Brain pericyte (primary cell): ENCODE results near the gene PNMA8C.

Experiments
- DNase-seq: peaks from one replicate; pipeline ENCODE4 v3.0.0-alpha.2; 2012; ENCODE audit warnings: low read depth, low spot score

PNMA8C gene

GRCh38 chr19:46428239-46429135, at the start of gene PNMA8C:
Gene PNMA8C (minus strand): TSS chr19:46428936. CDS start chr19:46428359, 577 bp downstream.
- DNase-seq, result no peak

DNA sequence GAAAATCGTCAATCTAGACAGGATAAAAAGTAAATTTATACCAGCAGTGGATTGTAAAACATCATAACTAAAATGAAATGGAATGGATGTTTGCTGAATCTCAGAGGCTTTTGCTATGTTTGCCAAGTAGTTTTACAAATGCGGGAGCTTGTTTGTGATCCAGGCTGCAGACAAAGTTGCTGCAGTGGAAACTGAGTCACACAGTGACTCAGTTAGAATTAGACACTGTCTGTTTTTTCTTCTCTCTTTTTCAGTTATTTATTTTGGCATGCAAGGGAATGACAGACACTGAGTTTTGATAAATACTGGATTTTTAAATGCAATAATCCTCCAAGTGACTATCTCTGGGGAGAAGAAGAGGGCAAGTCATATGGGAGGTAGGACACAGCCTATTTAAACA, 47.2 kb upstream of the PNMA8C start:
- no peak for DNase-seq

DNA sequence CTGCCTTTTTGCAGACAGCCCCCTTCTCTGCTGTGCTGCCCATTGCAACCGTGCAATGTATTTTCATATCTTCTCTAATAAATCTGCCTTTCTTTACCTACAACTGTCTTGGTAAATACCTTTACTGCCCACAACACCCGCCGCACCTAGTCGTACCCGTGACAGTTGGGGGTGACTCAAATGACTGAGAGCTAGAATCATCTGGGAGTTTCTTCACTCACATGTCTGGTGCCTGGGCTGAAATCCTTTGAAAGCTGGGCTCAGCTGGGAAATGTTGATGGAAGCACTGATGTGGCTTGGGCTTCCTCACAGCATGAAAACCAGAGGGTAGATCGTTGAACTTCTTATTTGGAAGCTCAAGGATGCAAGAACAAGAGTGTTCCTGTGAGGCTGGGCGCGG, 45.5 kb upstream of the PNMA8C start:
- DNase-seq, result no peak

- no peak for DNase-seq
These were observed 43.9 kb upstream of the PNMA8C start for GRCh38 chr19:46472592-46472991.

DNA sequence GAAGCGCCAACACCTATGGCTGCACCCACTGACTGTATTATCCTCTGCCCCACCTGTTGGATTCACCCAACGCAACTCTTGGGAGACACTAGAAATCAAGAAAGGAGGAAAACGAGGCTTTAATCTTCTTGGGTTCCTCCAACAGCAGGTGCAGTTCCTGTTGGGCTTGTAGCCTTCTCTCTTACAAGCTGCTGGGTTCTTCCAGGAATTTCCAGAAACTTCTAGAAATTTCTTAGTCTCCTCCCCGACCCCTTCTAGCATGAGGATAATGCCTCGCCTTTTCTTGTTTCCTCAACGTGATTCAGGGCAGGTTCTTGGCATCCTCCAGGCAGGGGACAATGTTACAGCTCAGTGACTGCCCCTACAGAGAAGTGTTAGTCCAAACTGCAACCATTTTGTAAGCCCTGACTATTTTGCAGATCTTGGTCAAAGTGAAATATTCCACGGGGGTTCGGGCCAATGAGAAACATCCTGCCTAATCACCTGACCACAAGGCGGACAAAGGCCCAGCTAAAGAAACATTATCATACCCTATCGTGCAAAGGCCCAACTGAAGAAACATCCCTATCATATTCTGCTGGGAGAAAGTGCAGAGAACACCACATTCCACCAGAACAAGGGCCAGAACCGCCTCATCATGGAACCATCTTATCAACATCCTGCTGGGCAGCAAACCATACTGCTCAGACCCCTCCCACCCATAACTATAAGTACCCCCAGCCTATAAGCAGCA, 43.2 kb upstream of the PNMA8C start:
- no peak for DNase-seq

DNA sequence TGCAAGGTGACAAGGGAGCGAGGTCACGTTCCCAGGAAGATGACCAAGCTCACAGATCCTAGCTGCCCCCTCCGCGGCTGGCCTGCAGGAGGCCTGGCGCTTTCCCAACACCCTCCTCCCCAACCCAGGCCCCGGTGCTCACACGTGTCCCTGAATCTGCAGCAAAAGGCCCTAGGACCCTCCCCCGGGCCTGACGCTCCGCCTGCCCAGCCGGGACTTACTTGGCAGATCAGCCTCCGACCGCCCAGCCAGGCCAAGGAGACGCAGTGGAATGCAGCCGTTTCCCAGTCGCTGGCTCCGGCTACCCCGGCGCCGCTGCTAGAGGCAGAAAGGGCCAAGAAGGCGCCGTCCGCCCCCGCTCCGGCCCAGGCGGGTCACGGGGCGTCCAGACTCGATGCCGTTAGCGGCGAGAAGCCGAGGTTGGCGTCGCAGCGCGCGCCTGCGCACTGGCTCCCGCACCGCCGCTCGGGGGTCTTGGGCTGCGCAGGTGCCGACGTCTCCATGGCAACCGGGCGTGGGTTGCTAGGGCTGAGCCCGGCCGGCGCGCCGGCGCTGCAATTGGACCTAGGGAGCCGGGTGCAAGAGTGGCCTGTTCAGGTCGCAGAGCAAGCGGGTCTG, 42.5 kb upstream of the PNMA8C start, which contains the start of gene PNMA8A:
TSS of gene PNMA8A (minus strand) at position 448 of the 618 bp plus-strand sequence. CDS start 528 bp downstream, outside the sequence.
- DNase-seq, result no peak

GRCh38 chr19:46470376-46470775, 41.6 kb upstream of the PNMA8C start:
- no peak for DNase-seq

DNA sequence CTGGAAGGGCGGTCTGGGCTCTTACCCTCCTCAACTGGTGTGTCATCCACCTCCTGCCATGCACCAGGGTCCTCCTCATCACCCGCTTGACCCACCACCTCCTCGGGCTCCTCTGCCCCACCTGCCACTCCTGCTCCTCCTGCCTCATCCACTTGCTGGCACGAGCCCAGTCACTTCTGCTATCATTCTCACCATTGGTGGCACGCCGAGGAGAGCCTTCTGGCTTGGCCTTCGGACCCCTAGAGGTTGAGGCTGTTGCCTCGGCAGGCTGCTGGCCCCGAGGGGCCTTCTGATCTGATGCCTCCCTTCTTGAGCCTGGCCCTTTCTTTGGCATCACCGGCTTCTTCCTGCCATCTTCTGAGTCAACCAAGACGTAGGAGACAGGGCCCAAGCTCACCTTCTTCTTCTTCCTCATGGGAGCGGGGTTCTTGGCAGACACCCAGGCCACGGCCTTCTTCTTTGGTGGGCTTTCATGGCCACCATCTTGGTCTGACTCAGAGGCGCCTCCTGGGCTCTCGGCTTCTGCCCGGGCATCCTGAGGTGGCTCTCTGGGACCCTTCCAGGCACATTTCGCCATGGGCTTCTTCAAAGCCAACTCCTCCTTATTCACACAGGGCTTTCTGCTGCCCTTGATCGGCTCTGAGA, 40.9 kb upstream of the PNMA8C start:
- no peak for DNase-seq

DNA sequence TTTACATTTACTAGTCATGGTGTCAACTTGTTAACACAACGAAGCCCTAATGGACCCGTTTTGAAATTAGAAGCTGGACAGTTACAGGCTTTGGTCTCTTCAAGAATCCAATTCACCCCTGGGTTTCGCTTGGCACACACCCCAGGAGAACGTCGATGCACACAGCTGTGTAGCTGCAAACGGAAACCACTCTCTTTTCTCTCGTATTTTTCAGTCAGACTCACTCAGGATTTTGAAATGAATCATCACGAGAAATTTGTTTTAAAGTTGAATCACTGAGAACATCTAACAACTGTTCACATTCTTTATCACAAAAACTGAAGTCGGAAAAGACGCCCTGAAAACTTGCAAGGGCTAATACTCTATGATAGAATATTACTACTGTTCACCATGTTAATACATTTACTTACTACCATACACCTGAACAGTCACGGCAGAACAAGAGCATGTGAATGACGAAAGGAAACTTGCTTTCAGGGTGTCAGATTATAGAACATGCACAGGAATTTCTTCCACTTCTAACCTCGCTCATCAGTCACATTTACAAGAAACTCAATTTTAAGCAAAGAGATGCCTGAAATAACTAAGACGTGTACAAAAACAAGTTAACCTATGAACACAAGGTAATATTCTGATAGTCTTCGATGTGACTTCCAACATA, 37.9 kb upstream of the PNMA8C start:
- no peak for DNase-seq

DNA sequence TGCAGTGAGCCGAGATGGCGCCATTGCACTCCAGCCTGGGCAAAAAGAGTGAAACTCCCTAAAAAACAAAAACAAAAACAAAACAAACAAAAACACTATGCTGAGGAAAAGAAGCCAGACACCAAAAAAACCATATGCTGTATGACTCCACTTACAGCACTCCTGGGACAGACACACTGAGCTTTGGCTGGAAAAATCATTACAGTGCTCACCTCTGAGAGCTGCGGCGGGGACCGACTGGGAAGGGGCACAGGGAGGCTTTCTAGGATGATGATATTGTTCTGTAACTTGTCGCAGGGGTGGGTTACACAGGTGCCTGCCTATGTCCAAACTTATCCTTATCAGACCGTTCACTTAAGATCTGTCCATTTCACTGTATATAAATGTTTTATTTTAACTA, 34.8 kb upstream of the PNMA8C start:
- no peak for DNase-seq

DNA sequence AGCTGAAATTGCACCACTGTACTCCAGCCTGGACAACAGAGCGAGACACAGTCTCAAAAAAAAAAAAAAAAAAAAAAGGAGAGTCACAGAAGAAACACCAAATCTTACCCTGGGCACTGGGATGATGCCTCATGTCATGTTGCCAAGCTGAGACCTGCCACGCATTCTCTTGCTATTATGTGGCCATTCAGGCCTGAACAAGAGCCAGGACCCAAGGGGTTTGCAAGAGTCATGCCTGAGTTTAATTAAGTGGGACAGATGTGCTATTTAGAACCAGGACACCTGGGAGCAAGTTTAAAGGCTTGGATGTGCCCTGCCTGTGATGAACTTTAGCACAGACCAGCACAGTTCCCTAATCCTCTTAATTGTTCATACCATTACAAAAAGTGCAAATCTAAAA, 32.8 kb upstream of the PNMA8C start:
- no peak for DNase-seq

DNA sequence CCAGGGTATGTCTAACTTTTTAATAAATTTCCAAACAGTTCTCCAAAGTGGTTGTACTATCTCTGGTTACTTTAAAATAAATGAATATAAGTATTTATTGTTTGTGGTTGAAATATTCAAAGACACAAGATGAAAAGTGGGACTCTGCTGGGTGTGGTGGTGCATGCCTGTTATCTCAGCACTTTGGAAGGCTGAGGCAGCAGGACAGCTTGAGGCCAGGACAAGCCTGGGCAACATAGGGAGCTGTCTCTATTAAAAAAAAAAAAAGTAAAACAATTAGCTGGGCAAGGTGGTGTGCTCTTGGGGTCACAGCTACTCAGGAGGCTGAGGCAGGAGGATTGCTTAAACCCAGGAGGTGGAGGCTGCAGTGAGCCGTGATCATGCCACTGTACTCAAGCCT, 32.2 kb upstream of the PNMA8C start:
- no peak for DNase-seq

GRCh38 chr19:46460055-46460454, 31.3 kb upstream of the PNMA8C start:
- no peak for DNase-seq

GRCh38 chr19:46456930-46457329, 28.2 kb upstream of the PNMA8C start:
- DNase-seq, result no peak

DNA sequence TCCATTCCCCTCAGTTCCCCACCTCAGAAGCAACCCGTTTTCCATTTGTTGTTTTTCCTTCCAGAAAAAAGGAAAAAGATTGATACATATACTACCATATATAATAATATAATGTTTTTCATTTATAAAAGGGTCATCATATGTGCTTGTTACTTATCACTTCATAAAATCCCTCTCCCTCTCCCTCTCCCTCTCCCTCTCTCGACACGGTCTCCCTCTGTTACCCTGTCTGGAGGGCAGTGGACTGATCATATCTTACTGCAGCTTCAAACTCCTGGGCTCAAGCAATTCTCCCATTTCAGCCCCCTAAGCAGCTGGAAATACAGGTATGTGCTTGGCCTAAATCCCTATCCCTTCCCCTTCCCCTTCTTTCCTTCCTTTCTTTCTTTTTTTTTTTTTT, 25.5 kb upstream of the PNMA8C start:
- no peak for DNase-seq

DNA sequence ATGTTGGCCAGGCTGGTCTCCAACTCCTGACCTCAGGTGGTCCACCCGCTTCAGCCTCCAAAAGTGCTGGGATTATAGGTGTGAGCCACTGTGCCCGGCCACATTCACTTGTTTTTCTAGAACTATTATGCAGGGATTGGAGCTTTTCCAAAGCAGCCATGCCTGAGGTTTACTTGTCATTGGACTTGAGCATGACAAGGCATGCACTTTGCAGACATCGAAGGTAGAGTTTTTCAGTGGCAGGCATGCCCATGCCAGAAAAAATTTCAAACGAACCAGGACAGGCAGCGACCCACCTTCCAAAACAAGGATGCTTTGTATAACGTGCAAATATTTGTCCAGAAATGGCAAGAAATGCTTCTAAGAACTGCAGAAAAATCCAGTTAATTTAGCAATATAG, 24.9 kb upstream of the PNMA8C start:
- no peak for DNase-seq

DNA sequence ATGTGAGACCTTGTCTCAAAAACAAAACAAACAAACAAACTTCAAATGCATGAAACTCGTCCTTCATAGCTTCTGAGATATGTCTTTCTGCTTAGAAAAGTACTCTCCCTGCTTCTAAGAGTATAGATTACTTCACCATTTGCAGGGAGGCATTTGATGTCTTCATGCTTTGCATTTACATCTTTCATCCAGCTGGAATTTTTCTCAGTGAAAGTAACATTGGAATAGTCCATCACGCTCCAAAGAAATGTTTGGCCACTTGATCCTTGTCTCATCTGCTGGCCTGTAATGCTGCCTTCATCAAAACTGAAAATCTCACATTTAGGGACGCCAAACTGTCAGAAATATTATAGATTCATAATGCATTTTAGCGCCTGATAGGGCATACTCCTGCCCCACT, 23.4 kb upstream of the PNMA8C start:
- no peak for DNase-seq

GRCh38 chr19:46451352-46451751, 22.6 kb upstream of the PNMA8C start:
- no peak for DNase-seq

DNA sequence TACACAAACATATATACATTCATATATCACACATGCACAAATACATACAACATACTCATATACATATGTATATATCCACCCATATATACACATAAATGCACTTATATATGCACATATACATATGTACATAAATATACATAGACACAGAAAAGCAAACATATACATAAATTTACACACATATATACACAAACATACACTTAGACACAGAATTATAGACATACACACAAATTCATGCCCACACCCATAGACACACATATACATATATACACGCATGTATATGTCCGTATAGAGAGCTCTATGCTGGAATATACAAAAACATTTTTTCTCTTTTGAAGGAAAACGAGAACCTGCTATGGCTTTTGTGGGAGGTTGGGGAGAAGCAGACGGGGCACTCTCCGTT, 22.0 kb upstream of the PNMA8C start:
- no peak for DNase-seq

DNA sequence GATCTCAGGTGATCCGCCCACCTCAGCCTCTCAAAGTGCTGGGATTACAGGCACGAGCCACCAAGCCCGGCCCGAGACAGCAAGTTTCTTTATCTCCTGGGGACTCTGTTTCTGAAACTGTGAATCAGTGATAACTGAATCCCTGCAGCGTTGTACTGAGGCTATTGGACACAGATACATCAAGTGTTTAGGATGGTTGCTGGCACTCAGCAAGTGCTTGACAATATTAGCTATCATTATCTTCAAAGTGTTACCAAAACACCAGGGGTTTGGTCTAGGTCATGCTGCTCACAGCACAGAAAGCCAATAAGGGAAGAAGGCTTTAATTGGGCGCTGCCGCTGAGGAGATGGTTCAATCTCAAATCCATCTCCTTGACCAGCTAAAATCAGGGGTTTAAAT, 20.5 kb upstream of the PNMA8C start:
- DNase-seq, result no peak

DNA sequence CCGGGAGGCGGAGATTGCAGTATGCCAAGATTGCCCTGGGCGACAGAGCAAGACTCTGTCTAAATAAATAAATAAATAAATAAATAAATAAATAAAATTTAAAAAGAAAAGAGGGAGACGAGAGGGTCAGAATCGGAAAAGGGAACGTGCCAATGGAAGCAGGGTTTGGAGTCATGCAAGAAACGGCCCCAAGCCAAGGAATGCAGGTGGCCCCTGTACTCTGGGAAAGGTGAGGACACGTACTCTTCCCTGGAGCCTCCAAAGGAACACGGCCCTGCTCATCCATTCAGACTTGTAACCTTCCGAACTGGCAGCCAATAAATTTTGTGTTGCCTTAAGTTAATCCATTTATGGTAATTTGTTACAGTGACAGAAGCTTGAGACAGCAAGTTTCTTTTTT, 19.9 kb upstream of the PNMA8C start:
- DNase-seq, result no peak
